NCI-H524 (cell line): ENCODE measurements around the gene AP1G1.
A peak's percentile ranks its signal among the peaks of the same experiment; 100 is the strongest.

ENCODE experiments used
- DNase-seq, 2 experiments: peaks; one replicate each; lab custom pipeline; 2025; lab: John Stamatoyannopoulos, UW

Gene AP1G1

GRCh38 chr16:71754108-71754507 lies 54.5 kb downstream of the AP1G1 start:
- no peak for DNase-seq

DNA sequence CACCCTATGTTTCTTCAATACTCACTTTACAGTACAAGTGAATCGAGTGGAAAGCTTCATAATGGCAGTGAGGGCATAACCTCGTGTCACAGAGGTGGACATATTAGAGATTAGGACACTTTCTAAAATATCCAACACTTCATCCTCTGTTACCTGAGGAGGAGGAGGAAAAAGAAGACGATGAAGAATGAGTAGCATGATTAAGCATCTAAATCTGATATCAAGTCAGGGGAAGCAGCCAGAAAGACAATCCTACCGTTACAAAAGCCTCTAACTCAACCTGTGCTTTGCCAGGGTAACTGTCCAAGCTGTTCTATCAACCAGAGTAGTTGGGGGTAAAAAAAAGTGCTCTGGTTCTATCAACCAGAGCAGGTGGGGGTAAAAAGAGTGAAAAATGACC lies 60.4 kb downstream of the AP1G1 start:
- DNase-seq, result no peak

- peak in 1 of 2 experiments; percentile 62 for DNase-seq
These were observed 62.1 kb downstream of the AP1G1 start for GRCh38 chr16:71746442-71747046.

DNA sequence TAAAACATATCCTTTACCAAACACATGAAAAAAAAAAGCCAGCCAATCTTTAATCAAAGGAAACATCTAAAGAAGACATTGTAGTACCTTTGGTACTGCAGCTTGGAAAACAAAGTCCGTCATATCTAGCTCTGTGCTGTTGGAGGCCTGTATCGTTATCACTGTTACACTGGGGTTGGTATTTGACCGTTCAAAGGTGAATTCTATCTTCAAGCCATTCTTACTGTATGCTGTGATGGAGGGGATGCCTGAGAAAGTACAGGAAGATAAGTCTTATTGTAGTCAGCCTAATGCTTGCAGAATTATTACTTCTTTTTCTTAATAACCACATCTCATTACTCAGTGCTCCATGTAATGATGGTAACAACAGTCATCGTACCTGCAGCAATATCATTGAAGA lies 69.8 kb downstream of the AP1G1 start:
- DNase-seq, result no peak

- DNase-seq, result no peak
These were observed 71.1 kb downstream of the AP1G1 start for GRCh38 chr16:71737501-71737900.

DNA sequence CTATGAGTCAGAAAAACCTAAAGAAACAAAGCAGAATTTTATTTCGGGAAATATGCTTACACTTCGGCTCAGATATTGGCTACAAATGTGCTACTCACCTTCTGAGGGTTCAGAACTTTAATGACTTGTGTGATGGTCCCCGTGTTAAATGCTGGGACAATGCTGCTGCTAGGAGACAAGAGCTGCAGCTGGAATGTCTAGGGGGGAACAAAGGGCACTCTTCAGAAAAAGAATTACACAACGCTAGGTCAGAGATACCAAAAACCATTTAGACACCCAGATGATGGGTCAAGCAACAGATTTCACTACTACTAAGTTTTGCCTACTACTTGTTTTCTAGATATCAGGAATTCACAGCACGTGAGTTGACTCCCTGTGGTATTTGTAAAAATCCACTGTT lies 74.1 kb downstream of the AP1G1 start:
- DNase-seq, result no peak

- no peak for DNase-seq
These were observed 76.0 kb downstream of the AP1G1 start for GRCh38 chr16:71732587-71732986.

- DNase-seq, result no peak
These were observed 80.9 kb downstream of the AP1G1 start for GRCh38 chr16:71727551-71728324.

DNA sequence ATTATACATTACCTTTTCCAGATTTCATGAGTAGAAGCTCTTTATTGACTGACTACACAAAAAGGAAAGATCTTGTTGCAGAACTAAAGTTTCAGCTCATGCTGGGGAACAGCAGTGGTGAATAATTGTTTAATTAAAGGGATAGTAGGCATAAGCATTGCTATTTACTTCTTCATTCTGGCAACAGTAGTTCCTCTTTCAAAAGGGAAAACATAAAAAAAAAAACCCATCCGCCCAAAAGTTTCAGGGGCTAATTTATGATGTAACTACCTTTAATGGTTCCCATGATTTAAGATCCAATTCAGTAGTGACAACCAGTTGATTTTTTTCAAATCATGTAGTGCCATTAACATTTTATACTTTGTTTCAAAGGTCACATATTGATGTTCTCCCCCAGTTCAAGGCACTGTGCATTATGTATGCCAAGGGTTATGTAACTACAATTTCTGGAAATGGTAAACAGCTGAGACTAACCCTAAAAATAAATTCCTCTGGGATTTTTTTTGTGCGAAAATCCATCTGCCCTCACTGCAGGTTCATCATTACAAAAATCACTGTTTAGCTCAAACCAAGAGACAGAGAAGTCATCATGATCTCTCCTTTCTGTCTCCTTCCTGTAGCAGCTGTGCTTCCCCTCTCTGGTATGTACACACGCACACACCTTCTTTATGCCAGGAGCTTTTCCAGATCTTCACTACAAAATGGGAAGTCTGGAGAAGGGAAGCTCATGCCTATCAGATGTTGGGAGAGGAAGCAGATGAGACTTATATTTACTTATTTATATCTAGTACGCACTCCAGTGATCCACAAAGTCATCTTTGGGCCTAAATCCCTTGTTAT lies 81.9 kb downstream of the AP1G1 start:
- no peak for DNase-seq

GRCh38 chr16:71724320-71724751 lies 84.3 kb downstream of the AP1G1 start, which contains the start of gene PHLPP2:
PHLPP2 (minus strand) TSS chr16:71724701; CDS start chr16:71714795, 9,906 bp downstream.
- no peak for DNase-seq

GRCh38 chr16:71723537-71724319 lies 84.9 kb downstream of the AP1G1 start:
- DNase-seq, result peak; percentile 78 to 86

- peak; percentile 51 to 70 for DNase-seq
These were observed 85.7 kb downstream of the AP1G1 start for GRCh38 chr16:71722801-71723536.

DNA sequence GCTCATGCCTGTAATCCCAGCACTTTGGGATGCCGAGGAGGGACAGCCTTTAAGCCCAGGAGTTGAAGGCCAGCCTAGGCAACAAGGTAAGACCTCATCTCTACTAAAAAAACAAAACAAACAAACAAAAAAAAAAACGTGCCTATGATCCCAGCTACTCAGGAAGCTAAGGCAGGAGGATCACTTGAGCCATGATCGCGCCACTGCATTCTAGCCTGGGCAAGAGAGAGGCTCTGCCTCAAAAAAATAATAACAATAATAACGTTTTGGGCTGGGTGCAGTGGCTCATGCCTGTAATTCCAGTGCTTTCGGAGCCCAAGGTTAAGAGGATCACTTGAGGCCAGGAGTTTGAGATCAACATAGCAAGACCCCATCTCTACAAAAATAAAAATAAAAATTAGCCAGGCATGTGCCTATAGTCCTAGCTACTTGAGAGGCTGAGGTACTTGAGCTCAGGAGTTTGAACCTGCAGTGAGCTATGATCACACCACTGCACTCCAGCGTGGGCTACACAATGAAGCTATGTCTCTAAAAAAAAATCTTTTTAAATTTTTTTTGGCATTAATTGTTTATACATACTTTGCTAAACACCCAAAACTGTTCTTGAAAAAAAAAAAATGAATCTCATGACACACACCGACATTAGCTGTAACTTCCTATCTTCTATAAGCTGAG lies 87.4 kb downstream of the AP1G1 start:
- no peak for DNase-seq

GRCh38 chr16:71712501-71712900 lies 96.1 kb downstream of the AP1G1 start:
- DNase-seq, result no peak

DNA sequence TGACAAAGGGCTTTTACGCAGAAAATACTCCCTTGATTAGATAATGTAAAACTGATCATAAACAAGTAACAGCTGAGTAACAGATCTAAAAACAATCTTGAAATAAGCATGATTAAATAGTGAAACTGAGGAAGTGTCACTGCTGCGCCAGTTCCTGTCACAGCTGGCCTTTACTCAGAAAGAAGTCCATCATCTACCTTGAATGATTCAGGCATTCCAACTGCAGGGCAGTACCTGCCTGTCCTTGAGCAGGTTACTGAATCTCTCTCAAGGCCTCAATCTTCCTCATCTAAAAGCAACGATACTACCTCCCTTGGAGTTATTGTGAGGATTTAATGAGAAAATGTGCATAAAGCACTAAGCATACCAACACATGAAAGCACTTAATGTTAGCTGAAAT lies 96.8 kb downstream of the AP1G1 start:
- DNase-seq, result no peak

DNA sequence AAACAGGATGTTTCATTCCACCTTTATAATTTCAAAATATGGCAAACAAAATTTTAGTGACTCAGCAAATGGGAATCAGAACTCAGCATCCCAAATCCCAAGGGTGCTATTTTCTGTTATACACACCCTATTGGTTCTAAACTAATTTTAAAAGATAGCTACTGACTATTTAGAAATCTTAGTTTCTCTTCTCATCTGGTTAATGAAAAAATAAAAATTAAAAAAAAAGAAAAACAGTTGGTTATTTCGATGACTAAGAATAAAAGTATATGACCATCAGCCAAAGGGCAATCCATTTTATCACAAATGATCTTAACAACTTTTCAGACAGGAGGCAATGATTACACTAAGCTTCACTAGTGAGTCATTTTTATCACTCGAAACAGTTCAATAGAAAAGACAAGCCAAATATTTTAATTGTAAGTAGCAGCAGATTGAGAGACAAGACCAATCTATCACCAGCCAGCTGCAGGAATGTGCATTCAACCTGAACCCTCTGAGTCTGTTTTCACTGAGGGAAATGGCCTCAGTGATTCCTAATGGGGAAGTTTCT lies 99.3 kb downstream of the AP1G1 start:
- DNase-seq, result no peak

DNA sequence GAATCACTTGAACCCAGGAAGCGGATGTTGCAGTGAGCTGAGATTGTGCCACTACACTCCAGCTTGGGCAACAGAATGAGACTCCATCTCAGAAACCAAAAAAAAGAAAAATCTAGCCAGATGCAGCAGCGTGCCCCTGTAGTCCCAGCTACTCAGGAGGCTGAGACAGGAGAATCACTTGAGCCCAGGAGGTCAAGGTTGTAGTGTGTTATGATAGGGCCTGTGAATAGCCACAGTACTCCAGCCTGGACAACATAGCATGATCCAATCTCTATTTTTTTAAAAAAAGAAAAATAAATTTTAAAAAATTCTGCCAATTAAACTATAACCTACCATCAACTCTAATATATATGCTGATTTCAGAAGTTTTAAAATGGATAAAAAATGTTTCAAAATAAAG lies 99.9 kb downstream of the AP1G1 start:
- DNase-seq, result no peak

GRCh38 chr16:71707199-71707598 lies 101.4 kb downstream of the AP1G1 start:
- DNase-seq, result no peak

DNA sequence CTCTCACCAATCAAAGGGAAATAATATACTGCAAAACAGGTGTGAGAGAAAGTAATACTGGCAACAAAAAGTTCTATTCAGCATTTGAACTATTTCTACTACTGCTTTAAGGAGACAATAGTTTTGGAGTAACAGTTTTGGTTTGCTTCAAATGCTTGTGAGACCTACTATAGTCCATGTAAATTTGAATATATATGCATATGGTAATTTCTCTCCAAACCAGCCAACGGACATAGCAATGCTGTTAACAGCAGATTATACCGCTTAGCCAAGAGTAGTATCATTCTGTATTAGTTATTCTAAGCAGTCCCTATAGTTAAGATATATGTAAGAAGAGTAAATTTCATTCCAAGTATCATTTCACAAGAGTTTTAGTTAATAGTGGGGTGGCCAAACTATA lies 102.6 kb downstream of the AP1G1 start:
- DNase-seq, result no peak

DNA sequence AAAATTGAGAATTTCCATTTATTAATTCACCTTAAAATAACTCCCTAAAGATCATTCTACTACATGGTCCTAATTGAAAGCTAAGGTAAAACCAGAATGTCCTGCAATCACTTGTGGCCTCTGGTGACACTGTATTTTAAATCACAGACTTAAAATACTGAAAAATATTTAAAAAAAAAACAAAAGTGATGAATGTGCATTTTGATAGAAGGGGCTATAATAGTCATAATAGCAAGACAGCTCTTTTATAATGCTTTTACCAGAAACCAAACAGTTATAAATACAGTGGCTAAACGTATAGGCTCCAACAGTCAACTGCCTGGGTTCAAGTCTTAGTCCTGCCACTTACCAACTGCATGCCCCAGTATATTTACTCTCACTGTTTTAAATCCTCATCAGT lies 105.3 kb downstream of the AP1G1 start:
- DNase-seq, result no peak
